Measurements from ENCODE around the gene UCN3. TPM values are rescaled to one million over a fixed set of nuclear protein-coding genes. Genes with fewer than 3 reads are reported as not detected.
A peak's percentile ranks its signal among the peaks of the same experiment; 100 is the strongest.

UCN3 gene, protein sequence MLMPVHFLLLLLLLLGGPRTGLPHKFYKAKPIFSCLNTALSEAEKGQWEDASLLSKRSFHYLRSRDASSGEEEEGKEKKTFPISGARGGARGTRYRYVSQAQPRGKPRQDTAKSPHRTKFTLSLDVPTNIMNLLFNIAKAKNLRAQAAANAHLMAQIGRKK
- not detected in 2 replicates for total RNA-seq (2014; rRNA removed; shearing (Covaris generic); ENCODE audit: low replicate concordance)

DNA sequence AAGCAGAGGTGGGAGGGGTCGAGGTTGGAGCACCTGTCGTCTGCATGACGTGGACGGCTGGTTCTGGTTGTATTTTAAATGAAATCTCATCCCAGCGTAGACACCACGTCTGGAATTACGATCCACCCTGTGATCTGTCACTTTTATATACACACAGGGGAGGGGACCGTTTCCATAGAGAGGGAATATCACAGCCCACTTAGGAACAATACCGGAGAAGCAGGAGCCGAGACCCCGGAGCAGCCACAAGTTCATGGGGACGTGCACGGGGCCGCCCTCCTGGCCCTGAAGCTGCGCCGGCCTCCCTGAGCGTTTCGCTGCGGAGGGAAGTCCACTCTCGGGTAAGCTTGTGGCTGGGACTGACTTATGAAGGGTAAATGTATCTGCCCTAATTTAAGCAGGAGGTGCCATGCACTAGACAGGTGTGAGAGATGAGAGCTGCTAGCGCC is at the start of gene UCN3:
Gene UCN3, plus strand, starts transcription at position 77 of the 449 bp plus-strand sequence. CDS start 8,755 bp downstream, outside the sequence.
- H3K9me3 ChIP-seq, result no peaks in the 10 kb centered on the region
- H3K36me3 ChIP-seq, result no peaks in the 10 kb centered on the region
- no peak for DNase-seq
- H3K27me3 ChIP-seq, result no peaks in the 10 kb centered on the region
- H3K4me3 ChIP-seq, result no peak within 1 kb of the TSS

DNA sequence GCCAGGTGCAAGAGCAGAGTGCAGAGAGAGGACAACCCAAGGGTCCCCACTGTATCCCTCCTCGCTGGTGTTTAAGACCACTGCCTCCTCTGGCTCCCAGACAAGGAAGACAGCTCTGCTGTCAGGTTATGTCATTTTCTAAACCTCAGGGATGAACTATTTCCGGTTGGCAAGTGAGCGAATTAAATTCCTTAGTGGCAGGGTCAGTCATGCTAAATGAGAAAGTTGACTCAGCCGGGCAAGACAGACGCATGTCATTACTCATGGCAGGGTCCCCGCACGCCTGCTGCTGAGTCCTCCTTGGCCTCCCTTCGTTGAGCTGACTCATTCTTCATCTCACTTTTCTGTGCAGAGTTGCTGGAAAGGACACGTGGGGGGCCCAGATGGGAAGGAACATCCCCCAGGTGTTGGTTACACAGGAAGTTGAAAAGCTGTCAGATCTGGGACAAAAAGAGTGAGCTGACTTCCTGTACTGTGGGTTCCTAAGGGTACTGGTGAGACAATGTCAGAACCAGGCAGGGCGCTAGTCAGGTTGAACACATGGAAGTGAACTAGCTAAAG is 47.1 kb upstream of the UCN3 start:
- Histone ChIP-seq H3K9me3 (no peaks in the 10 kb centered on the region), H3K36me3 (no peaks in the 10 kb centered on the region), H3K4me3 (no peak overlapping the region), H3K27me3 (no peaks in the 10 kb centered on the region)
- peak; percentile 95 for DNase-seq

DNA sequence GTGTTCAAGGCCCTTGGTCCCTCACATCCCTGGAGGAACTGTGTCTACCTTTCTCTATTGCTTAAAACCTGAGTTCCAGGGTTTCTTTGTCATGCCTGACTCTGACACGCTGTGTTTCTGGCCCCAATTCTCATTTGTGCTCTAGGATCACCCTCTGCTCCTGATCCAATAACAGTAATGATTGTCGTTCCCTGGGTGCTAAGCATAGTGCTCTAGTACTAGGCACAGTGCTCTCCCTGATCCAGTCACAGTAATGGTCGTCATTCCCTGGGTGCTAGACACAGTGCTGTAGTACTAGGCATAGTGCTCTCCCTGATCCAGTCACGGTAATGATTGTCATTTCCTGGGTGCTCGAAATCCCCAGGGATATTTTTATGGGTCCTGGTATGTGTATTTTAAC is 46.6 kb upstream of the UCN3 start:
- Histone ChIP-seq H3K4me3 (no peak overlapping the region), H3K36me3 (no peaks in the 10 kb centered on the region), H3K27me3 (no peaks in the 10 kb centered on the region), H3K9me3 (no peaks in the 10 kb centered on the region)
- DNase-seq, result no peak

DNA sequence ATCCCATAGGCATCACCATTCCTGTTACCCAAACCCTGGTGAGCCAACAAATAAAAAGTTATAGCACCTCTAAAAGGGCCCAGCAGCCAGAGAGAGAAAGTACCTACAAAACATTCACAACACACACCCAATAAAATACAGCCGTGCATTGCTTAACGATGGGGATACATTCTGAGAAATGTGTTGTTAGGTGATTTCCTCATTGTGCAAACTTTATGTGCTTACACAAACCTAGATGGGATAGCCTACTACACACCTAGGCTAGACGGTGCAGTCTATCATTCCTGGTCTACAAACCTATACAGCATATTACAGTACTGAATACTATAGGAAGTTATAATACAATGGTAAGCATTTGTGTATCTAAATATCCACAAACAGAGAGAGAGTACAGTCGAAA is 44.9 kb upstream of the UCN3 start:
- H3K9me3 ChIP-seq, result no peaks in the 10 kb centered on the region
- DNase-seq, result no peak
- H3K4me3 ChIP-seq, result no peak overlapping the region
- no peaks in the 10 kb centered on the region for H3K36me3 ChIP-seq
- no peaks in the 10 kb centered on the region for H3K27me3 ChIP-seq

DNA sequence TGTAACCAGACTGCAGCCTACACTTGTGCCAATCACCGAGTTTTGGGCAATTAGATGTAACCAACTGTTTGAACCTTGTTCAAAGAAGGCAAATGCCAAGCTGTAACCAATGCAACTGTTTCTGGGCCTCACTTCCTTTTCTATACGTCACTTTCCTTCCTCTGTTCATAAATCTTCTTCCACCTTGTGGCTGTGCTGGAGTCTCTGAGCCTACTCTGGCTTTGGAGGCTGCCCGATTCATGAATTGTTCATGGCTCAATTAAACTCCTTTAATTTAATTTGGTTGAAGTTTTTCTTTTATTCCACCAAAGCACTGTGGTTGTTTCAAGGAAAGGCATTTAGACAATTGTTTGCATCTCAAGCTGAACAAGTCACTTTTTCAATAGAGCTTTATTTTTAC is 43.5 kb upstream of the UCN3 start:
- no peak overlapping the region for H3K4me3 ChIP-seq

DNA sequence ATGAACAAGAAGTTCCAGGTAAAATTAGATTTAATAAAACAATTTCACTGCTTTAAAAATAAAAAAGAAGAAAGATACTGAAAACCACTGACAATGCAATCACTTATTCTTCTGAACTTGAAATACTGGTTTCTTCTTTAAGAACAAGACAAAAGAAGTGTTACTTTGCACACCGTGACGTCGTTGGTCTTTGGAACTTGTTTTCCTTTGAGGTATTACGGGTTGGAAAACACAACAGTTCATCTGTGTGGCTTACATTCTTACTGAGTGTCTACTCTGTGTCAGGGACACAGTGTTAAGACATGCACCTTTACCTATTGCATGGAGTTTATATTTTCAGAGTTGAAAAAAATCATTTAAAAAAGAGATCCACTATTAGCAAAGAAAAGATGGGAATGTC is 41.3 kb upstream of the UCN3 start:
- Histone ChIP-seq H3K9me3 (no peaks in the 10 kb centered on the region), H3K27me3 (no peaks in the 10 kb centered on the region), H3K4me3 (no peak overlapping the region), H3K36me3 (no peaks in the 10 kb centered on the region)
- DNase-seq, result no peak

More for the DNA sequence above, 43.5 kb upstream of the UCN3 start:
- no peak for DNase-seq
- no peaks in the 10 kb centered on the region for H3K9me3 ChIP-seq
- H3K27me3 ChIP-seq, result no peaks in the 10 kb centered on the region
- H3K36me3 ChIP-seq, result no peaks in the 10 kb centered on the region

DNA sequence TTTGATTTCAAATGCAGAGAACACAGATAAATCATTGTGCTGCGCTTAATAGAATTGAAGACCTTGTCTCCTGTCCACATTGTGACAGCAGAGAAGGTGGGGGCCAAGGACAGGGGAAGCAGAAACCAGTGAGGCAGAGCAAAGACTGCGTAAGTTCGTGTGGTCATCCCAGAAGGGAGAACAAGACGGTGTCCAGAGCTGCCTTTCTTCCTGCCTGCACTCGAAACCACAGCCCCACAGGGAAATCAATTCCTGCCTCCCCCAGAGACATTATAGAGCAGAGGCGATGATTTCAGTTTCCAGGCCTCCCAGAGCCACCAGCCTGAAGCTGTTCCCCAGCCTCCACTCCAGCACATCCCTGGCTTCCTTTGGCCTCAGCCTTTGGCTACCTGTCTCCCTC is 39.7 kb upstream of the UCN3 start:
- Histone ChIP-seq H3K27me3 (no peaks in the 10 kb centered on the region), H3K36me3 (no peaks in the 10 kb centered on the region), H3K9me3 (no peaks in the 10 kb centered on the region), H3K4me3 (no peak overlapping the region)
- DNase-seq, result no peak

DNA sequence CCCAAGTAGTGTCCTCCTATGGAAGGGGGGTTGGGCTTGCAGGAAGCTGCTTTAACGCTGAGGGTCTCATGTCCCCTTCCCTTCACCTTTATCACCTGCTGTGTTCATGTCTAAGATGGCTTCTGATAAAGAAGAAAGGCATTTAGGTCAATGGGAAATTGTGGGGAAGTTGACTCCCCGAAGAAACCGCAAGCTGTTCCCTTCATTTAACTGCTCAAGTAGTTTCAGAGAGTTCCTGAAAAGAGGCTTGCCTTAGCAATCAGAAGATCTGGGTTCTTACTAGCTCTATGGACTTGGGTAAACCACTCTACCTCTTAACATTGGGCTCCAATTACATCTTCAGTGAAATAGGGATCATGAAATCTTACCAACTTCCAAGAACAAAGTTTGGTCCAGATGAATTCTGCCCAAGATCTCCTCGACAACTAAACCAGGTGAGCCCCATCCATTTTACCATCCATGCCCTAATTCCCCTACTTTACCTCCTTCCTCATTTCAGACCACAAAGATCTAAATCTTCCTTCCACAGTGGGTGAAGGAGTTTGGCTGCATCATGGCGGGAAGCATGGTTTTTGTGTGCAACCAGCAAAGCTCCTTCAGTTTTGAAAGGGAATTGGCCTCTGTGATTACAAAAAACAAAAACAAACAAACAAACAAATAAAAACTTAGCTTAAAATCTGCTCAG is 30.4 kb upstream of the UCN3 start:
- H3K9me3 ChIP-seq, result no peaks in the 10 kb centered on the region
- no peak for DNase-seq
- peaks cover 3% of the 10 kb centered on the region; the same call in 1 of the 2 replicates for H3K27me3 ChIP-seq
- H3K36me3 ChIP-seq, result no peaks in the 10 kb centered on the region
- no peak overlapping the region for H3K4me3 ChIP-seq

DNA sequence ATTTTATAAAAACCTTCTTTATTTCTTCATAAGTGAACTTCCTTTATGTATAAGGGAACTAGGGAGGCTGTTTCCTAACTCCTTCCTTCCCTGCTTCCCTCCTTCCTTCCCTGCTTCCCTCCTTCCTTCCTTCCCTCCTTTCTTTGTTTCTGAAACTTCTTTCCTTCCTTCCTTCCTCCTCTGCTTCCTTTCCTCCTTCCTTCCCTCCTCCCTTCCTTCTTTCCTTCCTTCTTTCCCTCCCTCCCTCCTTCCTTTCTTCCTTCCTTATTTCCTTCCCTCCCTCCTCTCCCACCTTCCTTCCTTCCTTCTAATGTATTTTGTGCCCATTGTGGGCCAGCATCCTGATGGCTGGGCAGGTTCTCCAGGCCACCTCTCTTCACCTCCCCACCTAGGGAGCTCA is 26.8 kb upstream of the UCN3 start:
- H3K36me3 ChIP-seq, result no peaks in the 10 kb centered on the region
- H3K27me3 ChIP-seq, result peaks cover 3% of the 10 kb centered on the region; the same call in 1 of the 2 replicates
- DNase-seq, result no peak
- no peaks in the 10 kb centered on the region for H3K9me3 ChIP-seq
- no peak overlapping the region for H3K4me3 ChIP-seq

DNA sequence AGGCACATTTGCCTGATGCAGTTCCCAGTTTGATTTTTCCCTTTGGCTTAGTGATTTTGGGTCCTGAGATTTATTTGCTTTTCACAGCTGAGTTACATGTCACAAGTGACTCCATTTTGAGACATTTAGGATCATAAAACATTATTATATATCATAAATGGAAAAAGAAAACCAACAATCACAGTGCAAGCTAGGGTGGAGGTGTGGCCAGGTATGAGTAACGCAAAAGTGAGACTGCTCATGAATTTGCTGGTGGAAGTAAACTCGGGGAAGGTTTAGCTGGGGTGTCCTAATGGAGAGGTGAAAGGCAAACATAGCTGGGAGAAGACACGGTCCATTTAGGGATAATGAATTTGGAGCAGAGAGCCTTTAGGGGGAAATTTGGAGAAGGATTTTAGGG is 21.7 kb upstream of the UCN3 start:
- DNase-seq, result no peak
- Histone ChIP-seq H3K9me3 (no peaks in the 10 kb centered on the region), H3K36me3 (no peaks in the 10 kb centered on the region), H3K4me3 (no peak overlapping the region), H3K27me3 (no peaks in the 10 kb centered on the region)

DNA sequence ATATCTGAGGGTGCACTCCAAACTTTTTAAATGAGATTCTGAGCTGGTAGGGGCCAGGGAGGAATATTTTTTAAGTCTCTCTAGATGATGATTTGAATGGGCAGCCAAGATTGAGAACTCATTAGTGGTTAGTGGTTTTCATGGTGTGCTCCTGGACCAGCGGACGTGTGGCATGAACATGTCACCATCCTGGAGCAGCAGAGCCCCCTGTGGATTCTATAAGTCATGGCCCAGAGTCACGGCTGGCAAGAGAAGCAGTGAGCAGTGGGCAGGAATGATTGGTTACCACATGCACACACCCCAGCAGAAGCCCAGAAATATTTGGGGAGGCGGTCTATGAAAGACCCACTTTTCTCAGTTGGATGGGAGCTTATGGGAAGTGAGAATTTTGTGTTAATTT is 21.2 kb upstream of the UCN3 start:
- no peaks in the 10 kb centered on the region for H3K9me3 ChIP-seq
- no peaks in the 10 kb centered on the region for H3K27me3 ChIP-seq
- H3K36me3 ChIP-seq, result no peaks in the 10 kb centered on the region
- no peak for DNase-seq
- H3K4me3 ChIP-seq, result no peak overlapping the region

DNA sequence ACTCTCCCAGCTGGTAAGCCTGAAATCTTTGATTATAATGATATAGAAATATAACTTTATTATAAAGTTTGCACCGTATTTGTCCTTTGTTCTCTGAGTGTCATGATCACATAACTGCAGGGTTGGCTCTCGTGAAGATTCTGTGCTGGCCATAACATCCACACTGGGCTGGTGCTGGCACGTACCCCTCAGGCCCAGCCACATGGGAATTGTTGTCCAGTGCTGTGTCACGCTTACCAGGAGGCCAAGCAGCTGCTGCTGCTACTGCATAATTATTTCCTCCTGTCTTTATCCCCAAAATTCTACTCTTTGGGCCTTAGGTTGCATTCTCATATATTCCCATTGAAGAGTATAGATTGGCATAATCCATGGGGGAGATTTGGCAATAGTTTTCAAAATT is 20.8 kb upstream of the UCN3 start:
- no peaks in the 10 kb centered on the region for H3K36me3 ChIP-seq
- H3K4me3 ChIP-seq, result no peak overlapping the region
- no peaks in the 10 kb centered on the region for H3K9me3 ChIP-seq
- DNase-seq, result no peak
- no peaks in the 10 kb centered on the region for H3K27me3 ChIP-seq

DNA sequence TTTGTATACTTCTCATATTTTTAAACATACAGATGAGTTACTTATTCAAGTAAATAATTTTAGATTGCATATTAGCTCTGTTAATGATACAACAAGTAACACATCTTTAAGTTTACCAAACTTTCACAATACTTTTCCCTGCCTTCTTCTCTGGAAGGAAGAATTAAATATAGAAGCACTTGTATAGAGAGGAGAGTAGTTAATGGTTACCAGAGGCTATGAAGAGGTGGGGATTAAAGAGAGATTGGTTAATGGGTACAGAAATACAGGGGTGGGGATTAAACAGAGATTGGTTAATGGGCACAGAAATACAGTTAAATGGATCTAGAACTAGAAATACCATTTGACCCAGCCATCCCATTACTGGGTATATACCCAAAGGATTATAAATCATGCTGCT is 20.0 kb upstream of the UCN3 start:
- H3K27me3 ChIP-seq, result no peaks in the 10 kb centered on the region
- no peak for DNase-seq
- no peak overlapping the region for H3K4me3 ChIP-seq
- H3K9me3 ChIP-seq, result no peaks in the 10 kb centered on the region
- no peaks in the 10 kb centered on the region for H3K36me3 ChIP-seq

DNA sequence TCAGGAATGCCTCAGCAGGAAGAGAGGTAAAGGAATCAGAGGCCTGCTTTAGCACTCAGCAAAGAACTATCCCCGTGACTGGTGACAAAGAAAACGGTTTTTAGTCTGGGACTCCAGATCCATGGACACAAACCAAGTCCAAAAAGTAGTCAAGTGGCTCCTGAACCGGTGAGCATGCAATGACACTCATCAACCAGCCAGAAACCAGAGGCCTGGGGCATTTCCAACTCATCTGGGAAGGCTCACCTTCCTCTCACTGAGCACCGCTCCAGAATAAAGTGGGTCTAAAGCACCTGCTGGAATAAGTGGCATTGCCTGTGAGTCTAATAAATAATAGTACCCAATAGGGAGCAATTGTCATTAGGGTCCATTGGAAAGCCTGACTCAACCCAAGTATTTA is 17.9 kb upstream of the UCN3 start:
- Histone ChIP-seq H3K4me3 (no peak overlapping the region), H3K36me3 (no peaks in the 10 kb centered on the region), H3K9me3 (no peaks in the 10 kb centered on the region), H3K27me3 (no peaks in the 10 kb centered on the region)
- no peak for DNase-seq

DNA sequence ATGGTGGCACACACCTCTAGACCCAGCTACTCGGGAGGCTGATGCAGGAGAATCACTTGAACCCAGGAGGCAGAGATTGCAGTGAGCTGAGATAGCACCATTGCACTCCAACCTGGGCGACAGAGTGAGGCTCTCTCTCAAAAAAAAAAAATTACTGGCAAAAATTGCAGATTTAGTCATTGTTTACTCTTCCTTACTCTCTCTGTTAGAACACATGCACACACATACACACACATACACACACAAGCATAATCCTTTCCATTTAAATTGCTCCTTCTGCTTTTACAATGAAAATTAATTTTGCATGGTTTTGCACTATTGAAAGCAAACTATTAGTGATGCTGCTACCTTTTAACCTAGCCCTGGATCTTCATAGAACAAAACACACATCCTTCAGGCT is 15.4 kb upstream of the UCN3 start:
- H3K27me3 ChIP-seq, result no peaks in the 10 kb centered on the region
- no peaks in the 10 kb centered on the region for H3K9me3 ChIP-seq
- no peak for DNase-seq
- no peak overlapping the region for H3K4me3 ChIP-seq
- H3K36me3 ChIP-seq, result no peaks in the 10 kb centered on the region

DNA sequence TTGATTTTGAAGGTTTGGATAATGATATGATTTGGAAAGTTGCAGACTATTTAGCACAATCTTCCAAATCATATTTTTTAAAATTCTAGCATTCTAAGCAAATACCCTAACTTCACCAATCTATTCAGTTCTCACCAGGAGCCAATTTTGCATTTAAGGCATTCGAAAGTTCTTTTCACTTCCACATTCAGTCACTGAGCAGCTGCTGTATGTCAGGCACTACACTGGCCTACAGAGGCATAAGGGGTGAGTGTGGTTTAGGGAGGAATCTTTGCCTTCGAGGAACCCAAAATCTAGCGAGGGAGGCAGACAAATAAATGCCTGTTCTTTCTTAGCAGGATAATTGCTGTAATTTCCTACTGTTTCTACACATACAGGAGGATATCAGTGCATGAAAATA is 10.7 kb upstream of the UCN3 start:
- DNase-seq, result no peak
- H3K4me3 ChIP-seq, result no peak overlapping the region
- no peaks in the 10 kb centered on the region for H3K9me3 ChIP-seq
- H3K27me3 ChIP-seq, result no peaks in the 10 kb centered on the region
- no peaks in the 10 kb centered on the region for H3K36me3 ChIP-seq

DNA sequence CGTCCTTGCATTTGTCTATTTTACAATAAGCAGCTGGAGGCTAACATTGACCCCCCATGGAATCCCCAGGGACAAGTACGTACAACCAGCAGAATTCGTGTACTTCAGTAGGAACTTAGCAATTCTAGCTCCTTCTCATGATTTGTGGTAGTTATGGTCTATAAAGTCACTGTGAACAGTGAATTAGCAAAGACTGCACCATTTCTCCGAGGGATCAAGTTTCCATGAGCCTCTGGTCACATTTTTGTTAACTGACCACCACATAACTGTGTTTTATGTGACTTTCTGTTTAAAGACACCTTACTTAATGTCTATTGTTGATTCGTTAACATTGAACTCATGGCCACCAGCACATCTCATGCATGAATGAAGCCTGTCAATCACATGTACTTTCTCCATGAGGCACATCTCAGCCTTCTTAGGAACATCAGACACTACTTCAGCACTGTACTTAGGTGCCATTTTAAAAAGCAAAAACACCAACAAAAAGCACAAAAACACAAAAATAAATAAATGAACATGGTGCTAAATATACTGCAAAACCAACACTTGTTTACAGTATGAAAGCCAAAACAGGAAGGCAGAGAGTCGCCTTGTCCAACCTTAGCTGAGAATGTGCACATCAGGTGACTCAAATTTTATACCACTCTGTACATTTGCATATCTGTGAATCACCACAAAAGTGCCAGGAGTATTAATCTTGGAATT is 9.0 kb upstream of the UCN3 start:
- no peak for DNase-seq
- H3K9me3 ChIP-seq, result no peaks in the 10 kb centered on the region
- H3K27me3 ChIP-seq, result no peaks in the 10 kb centered on the region
- no peaks in the 10 kb centered on the region for H3K36me3 ChIP-seq
- no peak overlapping the region for H3K4me3 ChIP-seq
